ENCODE data around the gene GGNBP2. TPM values are rescaled to one million over a fixed set of nuclear protein-coding genes. Genes with fewer than 3 reads are reported as not detected.

The GGNBP2 gene
- 77.9 TPM for total RNA-seq (2013)
- 10 to 100 TPM; 22.3 to 89.5 (median 31.5) TPM for polyA plus RNA-seq
- 32.3 and 37.4 TPM in 2 replicates for polyA minus RNA-seq
- total RNA-seq: 74.5 to 148 (median 109) reads per million in 11 experiments

DNA sequence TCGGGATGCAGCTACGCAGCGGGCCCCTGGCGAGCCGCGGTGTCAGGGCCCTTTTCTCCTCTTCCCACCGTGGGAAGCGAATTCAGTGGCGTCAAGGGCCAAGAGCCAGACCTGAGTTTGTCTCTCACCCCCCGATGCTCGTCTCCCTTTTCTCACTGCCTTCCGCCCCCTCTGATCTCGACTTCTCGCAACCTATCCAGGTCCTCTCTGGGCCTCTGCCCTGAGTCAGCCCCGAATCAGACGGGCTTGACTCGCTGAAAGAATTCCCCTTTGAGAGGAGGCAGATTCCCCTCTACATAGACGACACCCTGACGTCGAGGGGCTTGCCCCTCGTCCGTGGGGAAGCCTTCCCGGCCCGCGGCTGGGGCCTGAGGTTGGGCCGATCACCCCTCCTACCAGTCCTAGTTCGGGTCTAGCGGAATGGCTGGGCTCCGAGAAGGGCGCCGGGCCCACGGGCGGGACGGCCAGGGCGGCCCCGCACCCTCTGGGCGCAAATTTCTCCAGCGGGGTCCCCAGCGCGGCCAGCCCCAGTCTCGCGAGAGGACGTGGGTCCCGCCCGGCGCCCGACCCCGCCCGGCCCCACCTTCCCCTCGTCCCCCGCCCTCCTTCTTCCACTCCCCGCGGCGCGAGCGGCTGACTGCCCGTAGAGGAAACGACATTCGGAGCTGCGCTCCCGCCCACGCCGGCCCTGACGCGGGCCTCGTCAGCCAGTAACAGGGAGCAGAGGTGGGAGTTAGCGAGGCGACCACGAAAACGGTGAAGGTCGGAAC is at the start of gene GGNBP2:
Gene GGNBP2, plus strand, starts transcription at position 613 of the 770 bp plus-strand sequence. CDS start 806 bp downstream, outside the sequence.
- intact Hi-C loops (cut with micrococcal nuclease): loop anchor here (5.0 to 10.0 kb wide), 2 partner anchors 48 to 410 kb away; partner anchors contain the start of gene DHRS11 (in 2 of the 2)
- H3K27ac Mint-ChIP-seq: peak within 1 kb of the TSS; percentile 96 to 99 (median 98)

More for the DNA sequence above, at the start of gene GGNBP2:
- H3K4me3 Mint-ChIP-seq: peak within 1 kb of the TSS; percentile 92 to 98
- Histone ChIP-seq H3K36me3 (replicated peaks in 1 of 2; ENCODE audit: control insufficient read depth in 1 of 2, insufficient read depth in 2 of 2, low read length in 2 of 2) (peaks cover 0 to 6% of the 10 kb centered on the region in 2 donors), H3K4me3 (replicated peaks in 1 of 3; ENCODE audit: low read depth in 2 of 3, low read length in 3 of 3) (peak within 1 kb of the TSS; percentile 68 to 96 (median 88)), H3K4me2 (replicated peaks; ENCODE audit: extremely low read depth, low read length, poor library complexity, severe bottlenecking) (peak within 1 kb of the TSS; percentile 96), H3K4me1 (ENCODE audit: control insufficient read depth in 1 of 2, insufficient read depth in 2 of 2, low read length in 2 of 2) (peaks cover 40 to 48% of the 10 kb centered on the region in 2 donors), H3K9me3 (replicated peaks in 1 of 2; ENCODE audit: control insufficient read depth in 1 of 2, insufficient read depth in 1 of 2, low read length in 2 of 2) (no peaks in the 10 kb centered on the region), H3K27ac (ENCODE audit: low read depth in 1 of 2, low read length in 2 of 2) (peak within 1 kb of the TSS; percentile 88 to 97), H4K20me1 (ENCODE audit: insufficient read depth, low read length) (peaks cover 40% of the 10 kb centered on the region), H3K79me2 (ENCODE audit: insufficient read depth, low read length) (peaks cover 65% of the 10 kb centered on the region), H3K9ac (ENCODE audit: insufficient read depth, low read length, poor library complexity, severe bottlenecking) (peak within 1 kb of the TSS; percentile 97), H3K27me3 (ENCODE audit: control insufficient read depth in 2 of 2, insufficient read depth in 2 of 2, low read length in 2 of 2) (no peaks in the 10 kb centered on the region), H2AFZ (ENCODE audit: insufficient read depth, low read depth, low read length, poor library complexity, severe bottlenecking) (peak within 1 kb of the TSS; percentile 99)
- H3K27me3 Mint-ChIP-seq (ENCODE audit: low read depth in 3 of 3): no peaks in the 10 kb centered on the region
- H3K4me1 Mint-ChIP-seq: peaks cover 35% of the 10 kb centered on the region
- peaks cover 9 to 17% of the 10 kb centered on the region in 2 donors for H3K36me3 Mint-ChIP-seq
- TF ChIP-seq CTCF (IDR thresholded peaks at IDR 0.05): peak; percentile 21
- WGBS (ENCODE audit: insufficient coverage): under 1% methylated on average over 58 of the region's 71 CpGs
- H3K9me3 Mint-ChIP-seq: peaks cover 0 to 2% (median 0%) of the 10 kb centered on the region in 7 donors
- peak; percentile 84 to 91 (median 90) for DNase-seq

Measured in CD14-positive monocyte (primary cell).